Measurements from ENCODE around the gene GAB1. TPM values are rescaled to one million over a fixed set of nuclear protein-coding genes. Genes with fewer than 3 reads are reported as not detected.

GAB1 gene
- total RNA-seq, 3 donors from 2014 or later: 62.3 to 104 (median 84.0) TPM

- intact Hi-C loops (cut with DNase I, micrococcal nuclease): no loop called here
- Histone ChIP-seq H3K9me3 (no peaks in the 10 kb centered on the region), H3K36me3 (ENCODE audit: low read depth) (no peaks in the 10 kb centered on the region), H3K4me3 (no peak overlapping the region), H3K4me1 (ENCODE audit: low read depth) (peaks cover 55% of the 10 kb centered on the region)
- DNase-seq (no peak), ATAC-seq (no peak)
- TF ChIP-seq, protein P1, sequence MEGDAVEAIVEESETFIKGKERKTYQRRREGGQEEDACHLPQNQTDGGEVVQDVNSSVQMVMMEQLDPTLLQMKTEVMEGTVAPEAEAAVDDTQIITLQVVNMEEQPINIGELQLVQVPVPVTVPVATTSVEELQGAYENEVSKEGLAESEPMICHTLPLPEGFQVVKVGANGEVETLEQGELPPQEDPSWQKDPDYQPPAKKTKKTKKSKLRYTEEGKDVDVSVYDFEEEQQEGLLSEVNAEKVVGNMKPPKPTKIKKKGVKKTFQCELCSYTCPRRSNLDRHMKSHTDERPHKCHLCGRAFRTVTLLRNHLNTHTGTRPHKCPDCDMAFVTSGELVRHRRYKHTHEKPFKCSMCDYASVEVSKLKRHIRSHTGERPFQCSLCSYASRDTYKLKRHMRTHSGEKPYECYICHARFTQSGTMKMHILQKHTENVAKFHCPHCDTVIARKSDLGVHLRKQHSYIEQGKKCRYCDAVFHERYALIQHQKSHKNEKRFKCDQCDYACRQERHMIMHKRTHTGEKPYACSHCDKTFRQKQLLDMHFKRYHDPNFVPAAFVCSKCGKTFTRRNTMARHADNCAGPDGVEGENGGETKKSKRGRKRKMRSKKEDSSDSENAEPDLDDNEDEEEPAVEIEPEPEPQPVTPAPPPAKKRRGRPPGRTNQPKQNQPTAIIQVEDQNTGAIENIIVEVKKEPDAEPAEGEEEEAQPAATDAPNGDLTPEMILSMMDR (IDR thresholded peaks at IDR 0.05): no peak
Observed at GRCh38 chr4:143358419-143358818, 21.7 kb downstream of the GAB1 start.

DNA sequence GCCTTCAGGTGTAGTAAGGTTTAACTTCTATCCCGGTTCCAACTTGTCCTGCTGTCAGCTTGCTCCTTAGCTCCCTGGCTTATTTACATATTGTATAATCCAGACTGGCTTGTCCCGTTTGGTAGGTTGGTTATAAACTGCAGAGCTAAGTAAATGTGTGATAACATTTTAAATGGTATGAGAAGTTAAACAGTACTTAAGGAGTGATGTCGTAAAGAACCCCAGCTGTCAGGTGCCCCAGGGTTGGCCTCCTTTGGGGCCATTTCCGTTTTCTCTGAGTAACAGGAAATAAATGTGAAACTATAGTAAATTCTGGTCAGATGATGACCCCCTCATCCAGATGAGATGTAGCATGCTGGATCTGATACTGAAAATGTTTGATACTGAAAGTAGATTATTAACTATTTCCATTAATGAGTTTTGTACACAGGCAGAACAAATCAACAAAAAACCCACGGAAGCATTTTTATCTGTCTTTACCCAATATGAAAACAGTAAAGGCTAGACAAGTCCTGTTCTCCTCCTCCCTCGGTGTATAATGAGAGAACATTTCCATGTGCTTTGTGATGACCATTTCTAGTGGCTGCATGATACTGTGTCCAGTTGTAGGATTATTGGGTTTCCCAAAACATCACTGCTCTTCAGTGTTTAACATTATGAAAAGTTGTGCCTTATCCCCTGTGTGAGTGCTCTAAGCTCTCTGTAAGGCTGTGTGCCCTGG is 22.4 kb downstream of the GAB1 start:
- ATAC-seq (peak; percentile 90), DNase-seq (peak; percentile 60 to 92 (median 73))
- Histone ChIP-seq H3K36me3 (ENCODE audit: low read depth) (no peaks in the 10 kb centered on the region), H3K9me3 (no peaks in the 10 kb centered on the region), H3K4me1 (ENCODE audit: low read depth) (peaks cover 55% of the 10 kb centered on the region), H3K4me3 (no peak overlapping the region)
- intact Hi-C loops (cut with DNase I, micrococcal nuclease): no loop called here
- TF ChIP-seq, protein P1 (IDR thresholded peaks at IDR 0.05): no peak

DNA sequence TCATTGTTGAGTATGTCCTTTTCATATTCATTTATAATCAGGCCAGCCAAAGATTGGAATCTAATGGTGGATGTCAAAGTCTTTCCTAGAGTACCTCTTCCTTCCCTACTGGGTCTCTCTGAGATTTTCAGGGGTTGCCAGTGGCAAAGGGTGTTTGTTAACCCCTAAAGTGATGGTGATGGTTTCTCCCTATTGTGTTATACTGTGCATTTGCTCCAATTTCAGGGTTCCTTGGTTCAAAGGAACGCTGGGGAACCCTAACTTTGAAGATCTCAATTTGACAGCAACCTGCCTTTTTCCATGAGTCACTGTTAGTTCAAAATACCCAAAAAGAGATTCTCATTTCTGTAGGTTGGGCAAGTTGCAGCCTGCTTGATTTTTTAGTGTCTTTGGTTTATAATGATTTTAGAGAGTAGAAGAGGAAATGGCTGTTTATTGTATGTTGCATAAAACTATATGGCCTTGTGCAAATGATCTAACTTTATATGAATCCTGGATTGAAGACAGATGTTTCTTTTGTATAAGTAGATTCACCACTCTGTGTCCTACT is 23.0 kb downstream of the GAB1 start:
- Histone ChIP-seq H3K36me3 (ENCODE audit: low read depth) (no peaks in the 10 kb centered on the region), H3K4me1 (ENCODE audit: low read depth) (peaks cover 55% of the 10 kb centered on the region), H3K4me3 (no peak overlapping the region), H3K9me3 (no peaks in the 10 kb centered on the region)
- ATAC-seq (peak; percentile 10), DNase-seq (no peak)
- TF ChIP-seq, protein P1 (IDR thresholded peaks at IDR 0.05): no peak
- intact Hi-C loops (cut with DNase I, micrococcal nuclease): no loop called here

GRCh38 chr4:143360838-143361625 is 24.4 kb downstream of the GAB1 start:
- Histone ChIP-seq H3K9me3 (no peaks in the 10 kb centered on the region), H3K36me3 (ENCODE audit: low read depth) (no peaks in the 10 kb centered on the region), H3K4me3 (no peak overlapping the region), H3K4me1 (ENCODE audit: low read depth) (peaks cover 52% of the 10 kb centered on the region)
- peak; percentile 43 for ATAC-seq
- TF ChIP-seq, protein P1 (IDR thresholded peaks at IDR 0.05): no peak
- intact Hi-C loops (cut with DNase I, micrococcal nuclease): no loop called here
- no peak for DNase-seq

GRCh38 chr4:143362349-143363046 is 25.8 kb downstream of the GAB1 start:
- peaks cover 39% of the 10 kb centered on the region for H3K4me1 ChIP-seq (ENCODE audit: low read depth)
- H3K4me3 ChIP-seq: no peak overlapping the region
- TF ChIP-seq, protein P1 (IDR thresholded peaks at IDR 0.05): no peak
- no peaks in the 10 kb centered on the region for H3K9me3 ChIP-seq
- DNase-seq: no peak
- H3K36me3 ChIP-seq (ENCODE audit: low read depth): no peaks in the 10 kb centered on the region
- ATAC-seq: no peak
- intact Hi-C loops (cut with DNase I, micrococcal nuclease): no loop called here

All from mucosa of descending colon (tissue), 3 donors.